IMR-90 (cell line): ENCODE data around the gene DCLK1. TPM values are rescaled to one million over a fixed set of nuclear protein-coding genes. Genes with fewer than 3 reads are reported as not detected.

Source experiments
- ATAC-seq: fragments of 200-7000 bp; cut with Tn5 transposase; 2 replicates; pipeline ENCODE4 v1.9.1; 2020; ENCODE audit warnings: low read depth, mild to moderate bottlenecking, moderate library complexity
- BruUV-seq: library from RNA; stranded (reverse); fragments of 400-500 nt; replicated peaks from 2 replicates; lab custom pipeline; 2021; lab: Mats Ljungman, UMichigan
- CTCF ChIA-PET: fragments of 300-600 bp; formaldehyde crosslinking; extraction: SDS; loops from one replicate; lab custom pipeline; 2021; ENCODE audit warnings: antibody characterized with exemption; lab: Yijun Ruan, JAX
- POLR2A ChIA-PET: fragments of 300-600 bp; sonication (Branson Sonifier 250); formaldehyde crosslinking; loops from one replicate; lab custom pipeline; 2022; ENCODE audit warnings: antibody characterized with exemption; ENCODE audit not compliant: unreplicated experiment; lab: Charles Lee
- DNase-seq: peaks from one replicate; pipeline ENCODE4 v3.0.0; 2013
- H2AFZ ChIP-seq: replicated peaks from 2 replicates; pipeline ENCODE3; 2013; ENCODE audit warnings: low read length, mild to moderate bottlenecking; ENCODE audit not compliant: poor library complexity
- H2AK5ac ChIP-seq: 2 replicates; pipeline ENCODE4 v1.6.1; 2013; ENCODE audit warnings: low read depth, low read length, inconsistent platforms
- H2AK9ac ChIP-seq: replicated peaks from 2 replicates; pipeline ENCODE3; 2013; ENCODE audit warnings: mild to moderate bottlenecking, low read depth, low read length, moderate library complexity; ENCODE audit not compliant: poor library complexity
- H2BK120ac ChIP-seq: 2 replicates; pipeline ENCODE4 v1.6.1; 2013; ENCODE audit warnings: low read depth, low read length, inconsistent platforms
- H2BK15ac ChIP-seq: 3 replicates; pipeline ENCODE4 v1.6.1; 2013; ENCODE audit warnings: low read depth, low read length, inconsistent platforms
- H2BK20ac ChIP-seq: 2 replicates; pipeline ENCODE4 v1.6.1; 2013; ENCODE audit warnings: low read depth, mild to moderate bottlenecking, inconsistent platforms, low read length, moderate library complexity
- H2BK5ac ChIP-seq: 2 replicates; pipeline ENCODE4 v1.6.1; 2013; ENCODE audit warnings: mild to moderate bottlenecking, low read depth, low read length, inconsistent platforms; ENCODE audit not compliant: poor library complexity, severe bottlenecking
- H3K14ac ChIP-seq: replicated peaks from 2 replicates; pipeline ENCODE4 v1.6.1; 2013; ENCODE audit warnings: low read depth, low read length, inconsistent platforms
- H3K18ac ChIP-seq: 2 replicates; pipeline ENCODE4 v1.6.1; 2013; ENCODE audit warnings: low read depth, low read length, control low read depth
- H3K23ac ChIP-seq: 2 replicates; pipeline ENCODE4 v1.6.1; 2013; ENCODE audit warnings: low read depth, low read length, inconsistent platforms
- H3K27ac ChIP-seq: 2 replicates; pipeline ENCODE4 v1.5.1; 2013; ENCODE audit warnings: mild to moderate bottlenecking, control low read depth, low read length; ENCODE audit not compliant: insufficient read depth
- H3K27me3 ChIP-seq: 2 replicates; pipeline ENCODE4 v1.6.1; 2013; ENCODE audit warnings: low read length; ENCODE audit not compliant: control insufficient read depth, insufficient read depth
- H3K36me3 ChIP-seq: 2 replicates; pipeline ENCODE4 v1.6.1; 2013; ENCODE audit warnings: low read length, mixed read lengths; ENCODE audit not compliant: control insufficient read depth, insufficient read depth
- H3K4ac ChIP-seq: 2 replicates; pipeline ENCODE4 v1.6.1; 2013; ENCODE audit warnings: low read depth, low read length, inconsistent platforms
- H3K4me1 ChIP-seq: 2 replicates; pipeline ENCODE4 v1.6.1; 2013; ENCODE audit warnings: low read length, mixed read lengths; ENCODE audit not compliant: control insufficient read depth, insufficient read depth
- H3K4me2 ChIP-seq: 2 replicates; pipeline ENCODE4 v1.6.1; 2013; ENCODE audit warnings: low read depth, mild to moderate bottlenecking, control low read depth, low read length, moderate library complexity
- H3K4me3 ChIP-seq: 2 replicates; pipeline ENCODE4 v1.5.1; 2013; ENCODE audit warnings: low read depth, mild to moderate bottlenecking, control low read depth, low read length, moderate library complexity; ENCODE audit not compliant: insufficient read depth
- H3K56ac ChIP-seq: 2 replicates; pipeline ENCODE4 v1.6.1; 2013; ENCODE audit warnings: low read length, inconsistent platforms; ENCODE audit not compliant: insufficient read depth; ENCODE audit errors: extremely low read depth
- H3K79me1 ChIP-seq, 2 experiments: 2 replicates each; pipeline ENCODE4 v1.6.1; 2013; ENCODE audit warnings: low read length in 2 of 2, inconsistent platforms in 1 of 2, low read depth in 1 of 2
- H3K9ac ChIP-seq: 2 replicates; pipeline ENCODE4 v1.6.1; 2013; ENCODE audit warnings: low read depth, low read length, control low read depth
- H3K9me1 ChIP-seq: 2 replicates; pipeline ENCODE4 v1.6.1; 2013; ENCODE audit warnings: low read length, inconsistent platforms; ENCODE audit not compliant: insufficient read depth
- H3K9me3 ChIP-seq: 2 replicates; pipeline ENCODE4 v1.6.1; 2013; ENCODE audit warnings: low read length; ENCODE audit not compliant: control insufficient read depth, insufficient read depth
- H4K20me1 ChIP-seq: 2 replicates; pipeline ENCODE4 v1.6.1; 2013; ENCODE audit warnings: low read length, inconsistent platforms; ENCODE audit not compliant: insufficient read depth
- H4K5ac ChIP-seq: 2 replicates; pipeline ENCODE4 v1.6.1; 2013; ENCODE audit warnings: mild to moderate bottlenecking, low read depth, low read length, control low read depth
- H4K8ac ChIP-seq, 2 experiments: 2 replicates each; pipeline ENCODE4 v1.6.1; 2013; ENCODE audit warnings: low read depth in 2 of 2, low read length in 2 of 2, control low read depth in 1 of 2, inconsistent platforms in 1 of 2
- H4K91ac ChIP-seq: 2 replicates; pipeline ENCODE4 v1.6.1; 2013; ENCODE audit warnings: low read depth, low read length, inconsistent platforms; ENCODE audit not compliant: insufficient read depth
- MXI1 ChIP-seq: IDR thresholded peaks from 2 replicates; pipeline ENCODE4 v1.6.1; 2012; ENCODE audit warnings: low read depth, mild to moderate bottlenecking, low read length, moderate library complexity, borderline replicate concordance
- USF2 ChIP-seq: fragments of 150-350 bp; IDR thresholded peaks from 2 replicates; pipeline ENCODE4 v1.6.1; 2017; ENCODE audit warnings: mild to moderate bottlenecking, antibody characterized with exemption, low read length, low read depth
- WGBS, 2 experiments: methylation state at CpG; one replicate each; pipeline versions ENCODE4 v1.1.5 to v1.1.7; 2013; ENCODE audit warnings: missing lambda C conversion rate in 2 of 2; ENCODE audit not compliant: insufficient read length in 1 of 2; ENCODE audit errors: extremely low coverage in 2 of 2; 5-methylcytosine and 5-hydroxymethylcytosine counted together
- dilution Hi-C: fragments of 300-500 bp; cut with HindIII; formaldehyde crosslinking; loops from one replicate; pipeline ENCODE4 v1.14.3; 2018; ENCODE audit warnings: low sequenced_read_pairs; ENCODE audit not compliant: unreplicated experiment
- in situ Hi-C: fragments of 300-500 bp; cut with MboI; formaldehyde crosslinking; loops from 3 replicates; pipeline ENCODE4 v1.14.3; 2019; ENCODE audit warnings: low sequenced_read_pairs, inconsistent platforms, mixed read lengths
- intact Hi-C: fragments of 100-400 bp; cut with micrococcal nuclease; formaldehyde crosslinking; loops from 2 replicates; pipeline ENCODE4 v1.10.0; 2022
- polyA plus RNA-seq, 3 experiments: library from polyadenylated mRNA; depleted of rRNA; stranded (reverse); fragments of >200 nt; gene quantifications; 2 replicates each; pipeline ENCODE4 v1.2.3, GENCODE V29; 2012; ENCODE audit warnings: low replicate concordance in 1 of 3
- total RNA-seq: library from RNA; depleted of rRNA; stranded (reverse); fragments of >200 nt; gene quantifications from 2 replicates; pipeline ENCODE4 v1.2.3, GENCODE V29; 2012

The DCLK1 gene
- total and polyA plus RNA-seq, 2 of the 4 experiments (the other 2 are of a cell fraction), result under 0.01 to 0.02 TPM

GRCh38 chr13:36107521-36107920, 23.7 kb downstream of the DCLK1 start:
- no peak overlapping the region for H2AFZ ChIP-seq
- H4K5ac ChIP-seq, result no peak overlapping the region
- no peak overlapping the region for H2BK20ac ChIP-seq
- no peak overlapping the region for H3K56ac ChIP-seq
- no TSS peak for BruUV-seq
- no peak for ATAC-seq
- no peak overlapping the region for H2BK15ac ChIP-seq
- dilution Hi-C loops, result no loop called here
- no peak overlapping the region for H2AK9ac ChIP-seq
- H3K14ac ChIP-seq, result no peak overlapping the region
- H3K79me1 ChIP-seq, result no peaks in the 10 kb centered on the region
- no peak overlapping the region for H2AK5ac ChIP-seq
- WGBS, 2 experiments, result no CpG with 5 or more reads among the region's 1 CpG
- no peak for TF ChIP-seq MXI1
- no peak for TF ChIP-seq USF2
- no peak overlapping the region for H3K18ac ChIP-seq
- ChIA-PET POLR2A (no interaction called here), CTCF (no interaction called here)
- H3K9me3 ChIP-seq, result no peaks in the 10 kb centered on the region
- H3K9me1 ChIP-seq, result no peaks in the 10 kb centered on the region
- H3K9ac ChIP-seq, result no peak overlapping the region
- H3K27ac ChIP-seq, result no peak overlapping the region
- H2BK120ac ChIP-seq, result no peak overlapping the region
- no peak overlapping the region for H3K4ac ChIP-seq
- H3K4me3 ChIP-seq, result no peak overlapping the region
- no peak overlapping the region for H4K91ac ChIP-seq
- H4K8ac ChIP-seq, result no peak overlapping the region
- no peaks in the 10 kb centered on the region for H3K36me3 ChIP-seq
- H4K20me1 ChIP-seq, result no peaks in the 10 kb centered on the region
- no peak for DNase-seq
- no peaks in the 10 kb centered on the region for H3K4me1 ChIP-seq
- H3K23ac ChIP-seq, result no peak overlapping the region
- no peak overlapping the region for H2BK5ac ChIP-seq
- H3K27me3 ChIP-seq, result no peaks in the 10 kb centered on the region
- intact Hi-C loops, result no loop called here
- in situ Hi-C loops, result no loop called here
- no peak overlapping the region for H3K4me2 ChIP-seq
